AG04449 (cell line): Measurements from ENCODE around the gene IRAK3.
"Not testable (repeated sequence)": the region's sequence is repeated elsewhere in the genome, so short reads cannot be mapped to it uniquely, and the experiment has no call there.

Experiments used
- CTCF ChIA-PET: fragments of 350-600 bp; formaldehyde crosslinking; extraction: SDS; loops from one replicate; lab custom pipeline; 2021; ENCODE audit warnings: antibody characterized with exemption; lab: Yijun Ruan, JAX
- POLR2A ChIA-PET: fragments of 400-600, 350-600 bp; formaldehyde crosslinking; extraction: SDS; loops from one replicate; lab custom pipeline; 2020; ENCODE audit warnings: antibody characterized with exemption, inconsistent platforms; lab: Yijun Ruan, JAX
- DNase-seq: peaks from one replicate; pipeline ENCODE4 v3.0.0-alpha.2; 2010; ENCODE audit warnings: low read depth, low spot score
- H3K4me3 ChIP-seq: 2 replicates; pipeline ENCODE4 v1.5.1; 2011; ENCODE audit warnings: low read depth, mild to moderate bottlenecking, control low read depth, low read length
- TF ChIP-seq, protein P1 (sequence below): IDR thresholded peaks from one replicate; pipeline ENCODE4 v1.5.1; 2011; ENCODE audit warnings: mild to moderate bottlenecking, moderate library complexity, low read length, control low read depth, inconsistent platforms; ENCODE audit not compliant: insufficient read depth; ENCODE audit errors: missing control alignments

Gene IRAK3

DNA sequence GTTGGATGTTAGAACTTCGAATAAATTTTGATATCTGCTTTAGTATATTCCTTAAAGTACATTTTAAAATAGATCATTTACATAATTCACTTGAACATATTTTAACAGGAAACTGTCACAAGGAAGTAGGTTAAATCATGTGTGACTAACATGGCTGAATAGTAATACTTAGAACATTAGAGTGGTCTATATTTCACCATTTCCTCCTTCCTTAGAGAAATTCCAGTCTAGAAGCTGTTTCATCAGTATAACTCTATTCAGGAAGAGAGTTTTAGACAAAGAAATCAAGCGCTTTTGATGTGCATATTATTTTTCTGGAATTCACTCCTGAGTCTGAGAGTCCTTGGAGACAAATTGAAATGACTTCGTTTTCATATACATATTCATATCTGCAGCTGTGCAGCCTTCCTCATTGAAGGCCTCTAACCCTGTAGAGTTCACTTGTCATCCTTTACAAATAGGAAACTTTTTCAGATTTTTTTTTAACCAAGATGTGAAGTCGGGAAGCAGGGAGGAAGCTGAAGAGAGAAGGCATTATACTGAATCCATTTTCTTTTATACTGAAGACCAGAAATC lies 28.4 kb downstream of the IRAK3 start:
- DNase-seq = no peak
- no peak overlapping the region for H3K4me3 ChIP-seq
- TF ChIP-seq, protein P1, sequence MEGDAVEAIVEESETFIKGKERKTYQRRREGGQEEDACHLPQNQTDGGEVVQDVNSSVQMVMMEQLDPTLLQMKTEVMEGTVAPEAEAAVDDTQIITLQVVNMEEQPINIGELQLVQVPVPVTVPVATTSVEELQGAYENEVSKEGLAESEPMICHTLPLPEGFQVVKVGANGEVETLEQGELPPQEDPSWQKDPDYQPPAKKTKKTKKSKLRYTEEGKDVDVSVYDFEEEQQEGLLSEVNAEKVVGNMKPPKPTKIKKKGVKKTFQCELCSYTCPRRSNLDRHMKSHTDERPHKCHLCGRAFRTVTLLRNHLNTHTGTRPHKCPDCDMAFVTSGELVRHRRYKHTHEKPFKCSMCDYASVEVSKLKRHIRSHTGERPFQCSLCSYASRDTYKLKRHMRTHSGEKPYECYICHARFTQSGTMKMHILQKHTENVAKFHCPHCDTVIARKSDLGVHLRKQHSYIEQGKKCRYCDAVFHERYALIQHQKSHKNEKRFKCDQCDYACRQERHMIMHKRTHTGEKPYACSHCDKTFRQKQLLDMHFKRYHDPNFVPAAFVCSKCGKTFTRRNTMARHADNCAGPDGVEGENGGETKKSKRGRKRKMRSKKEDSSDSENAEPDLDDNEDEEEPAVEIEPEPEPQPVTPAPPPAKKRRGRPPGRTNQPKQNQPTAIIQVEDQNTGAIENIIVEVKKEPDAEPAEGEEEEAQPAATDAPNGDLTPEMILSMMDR = no peak
- CTCF ChIA-PET = interaction anchor here (1.0 kb wide), 1 partner anchor 18 kb away, joined by 4 read pairs; no protein-coding TSS in a partner anchor
- POLR2A ChIA-PET = no interaction called here

DNA sequence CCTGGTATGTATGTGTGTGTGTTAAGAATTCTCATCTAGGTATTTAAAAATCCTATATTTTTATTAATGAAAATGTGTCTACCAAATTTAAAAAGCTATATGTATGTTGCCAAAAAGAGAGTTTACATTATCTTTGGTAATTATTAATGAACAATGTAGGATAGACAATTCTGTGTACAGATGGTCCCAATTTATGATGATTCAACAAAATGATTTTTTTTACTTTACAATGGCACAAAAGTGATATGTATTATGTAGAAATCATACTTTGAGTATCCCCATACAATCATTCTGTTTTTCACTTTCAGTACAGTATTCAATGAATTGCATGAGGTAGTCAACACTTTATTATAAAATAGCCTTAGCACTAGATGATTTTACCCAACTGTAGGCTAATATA lies 39.4 kb downstream of the IRAK3 start:
- H3K4me3 ChIP-seq = no peak overlapping the region
- TF ChIP-seq, protein P1 = no peak
- CTCF ChIA-PET = no interaction called here
- DNase-seq = no peak
- POLR2A ChIA-PET = no interaction called here

DNA sequence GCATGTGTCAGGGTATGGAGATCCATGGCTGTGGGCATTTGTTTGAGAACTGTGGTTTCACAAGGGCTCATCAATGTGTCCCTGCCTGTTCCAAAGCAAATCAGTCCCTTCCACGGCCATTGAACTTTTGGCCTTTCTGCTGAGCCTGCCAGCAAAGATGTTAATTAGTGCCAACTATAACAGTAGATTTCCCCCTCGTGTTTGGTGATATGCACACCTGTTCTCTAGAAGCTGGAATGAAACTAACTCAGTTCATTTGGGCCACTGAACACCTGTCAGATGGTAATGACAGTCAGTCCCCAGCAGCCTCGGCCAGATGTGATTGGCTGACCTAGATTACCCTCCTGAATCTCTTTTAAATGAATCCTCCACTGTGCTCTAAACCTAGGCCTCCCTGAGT lies 43.2 kb downstream of the IRAK3 start:
- CTCF ChIA-PET = no interaction called here

DNA sequence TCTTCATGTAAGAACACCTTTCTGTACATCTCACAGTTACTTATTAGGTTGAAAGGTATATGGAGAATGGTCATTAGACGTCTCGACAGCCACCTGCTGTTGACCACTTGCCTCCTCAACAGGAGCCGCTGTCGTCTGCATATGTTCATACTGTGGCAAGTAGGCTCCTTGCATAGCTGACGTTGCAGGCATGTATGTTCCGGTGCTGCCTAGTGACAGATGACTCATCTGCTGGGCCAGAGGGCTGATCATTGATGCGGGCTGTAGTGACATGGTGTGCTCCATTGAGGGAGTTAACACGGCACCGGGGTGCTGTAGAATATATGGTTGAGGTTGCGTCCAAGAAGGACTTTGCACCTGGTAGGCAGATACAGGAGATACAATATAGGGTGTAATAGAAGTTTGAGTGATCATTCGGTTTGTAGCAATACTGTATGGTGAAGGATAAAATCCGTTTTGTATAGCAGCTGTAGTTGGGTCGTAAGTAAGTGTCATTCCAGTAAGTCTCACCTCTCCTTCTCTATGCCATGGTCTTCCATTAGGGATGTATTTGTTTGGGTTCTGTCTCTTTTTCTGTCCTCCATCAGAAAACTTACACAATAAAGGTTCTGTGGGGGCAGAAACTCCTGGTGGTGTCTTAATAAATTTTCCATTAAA lies 45.2 kb downstream of the IRAK3 start:
- not testable (repeated sequence) for H3K4me3 ChIP-seq, DNase-seq
- POLR2A ChIA-PET = interaction anchor here (1.3 kb wide), 1 partner anchor 65 kb away, joined by 4 read pairs; the partner anchor contains the start of gene TMBIM4
- CTCF ChIA-PET = interaction anchor here (0.6 to 2.9 kb wide), 2 partner anchors 65 to 175 kb away, joined by 4 to 7 read pairs; partner anchors contain the start of gene TMBIM4

More for the DNA sequence above, 43.2 kb downstream of the IRAK3 start:
- POLR2A ChIA-PET = no interaction called here
- DNase-seq = no peak
- no peak overlapping the region for H3K4me3 ChIP-seq
- TF ChIP-seq, protein P1 = no peak

DNA sequence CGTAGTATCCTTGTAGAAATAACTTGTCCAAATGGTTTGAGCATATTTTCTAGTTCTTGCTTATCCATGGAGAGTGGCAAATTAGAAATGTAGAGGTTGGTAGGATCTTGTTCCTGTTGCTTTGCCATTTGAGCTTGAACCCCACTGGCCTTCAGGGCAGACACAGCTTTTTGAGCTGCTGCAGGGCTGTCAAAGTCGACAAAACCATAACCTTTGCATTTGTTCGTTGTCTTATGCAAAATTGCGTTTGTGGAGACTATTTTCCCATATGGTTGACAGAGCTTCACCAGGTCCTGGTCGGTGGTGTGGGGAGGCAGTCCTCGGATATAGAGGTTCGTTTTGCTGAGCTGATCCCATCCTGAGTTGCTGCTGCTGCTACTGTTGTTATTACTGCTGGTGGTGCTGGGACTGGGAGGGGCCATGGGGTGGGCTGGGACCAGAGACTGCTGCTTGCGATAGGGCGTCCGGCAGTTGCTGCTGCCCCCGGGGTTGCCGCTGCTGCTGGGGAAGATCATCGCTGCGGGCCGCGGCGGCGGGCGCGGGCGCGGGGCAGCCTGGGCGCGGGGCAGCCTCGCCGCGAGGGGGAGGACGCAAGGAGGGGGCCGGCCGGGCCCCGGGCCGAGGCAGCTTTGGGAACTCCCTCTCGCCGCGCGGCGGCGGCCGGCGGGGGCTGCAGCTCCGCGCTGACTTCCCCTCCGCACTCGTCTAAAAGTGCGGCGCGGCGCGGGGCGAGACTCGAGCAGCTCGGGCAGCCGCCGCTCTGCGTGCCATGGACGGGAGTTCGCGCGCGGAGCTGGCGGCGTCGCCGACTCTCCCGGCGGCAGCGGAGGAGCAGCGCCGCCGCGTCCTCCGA lies 46.0 kb downstream of the IRAK3 start:
- not testable (repeated sequence) for DNase-seq
- ChIA-PET POLR2A (interaction anchor here (1.3 kb wide), 1 partner anchor 66 kb away, joined by 4 read pairs; the partner anchor contains the start of gene TMBIM4), CTCF (interaction anchor here (0.6 to 2.9 kb wide), 8 partner anchors 12 to 174 kb away, joined by 3 to 7 read pairs (median 4); partner anchors contain the start of gene TMBIM4)
- H3K4me3 ChIP-seq = peak overlapping the region; percentile 52

DNA sequence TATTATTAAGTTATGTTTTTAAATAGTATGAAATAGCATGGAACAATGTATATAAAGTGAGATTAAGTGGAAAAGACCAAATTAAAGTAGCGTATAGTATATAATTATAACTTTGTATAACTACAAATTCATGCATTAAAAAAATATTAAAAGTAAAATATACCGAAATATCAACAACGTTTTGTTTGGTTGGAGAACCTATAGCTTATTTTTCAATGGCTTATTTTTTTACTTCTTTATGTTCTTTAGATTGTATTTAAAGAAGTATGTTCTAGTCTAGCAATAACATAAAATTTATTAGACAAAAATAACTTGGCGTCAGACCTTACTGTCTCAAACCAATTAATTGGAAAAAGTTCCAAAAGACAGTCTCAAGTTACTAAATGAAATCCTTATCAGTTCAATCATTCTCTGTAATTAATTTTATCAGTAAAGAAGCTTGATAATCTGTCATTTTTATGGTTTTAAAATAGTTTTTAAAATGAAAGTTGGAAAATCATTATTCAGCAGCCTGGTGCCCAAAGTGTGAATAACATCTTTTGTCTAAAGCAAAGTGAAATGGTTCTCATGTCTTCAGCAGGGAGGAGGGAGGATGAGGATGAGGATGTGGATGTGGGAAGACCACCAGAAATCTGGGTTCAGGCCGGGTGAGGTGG lies 46.7 kb downstream of the IRAK3 start:
- TF ChIP-seq, protein P1 = no peak
- ChIA-PET POLR2A (interaction anchor here (1.3 kb wide), 1 partner anchor 66 kb away, joined by 4 read pairs; the partner anchor contains the start of gene TMBIM4), CTCF (interaction anchor here (0.7 to 2.9 kb wide), 6 partner anchors 11 to 76 kb away, joined by 3 to 7 read pairs (median 4); partner anchors contain the start of gene TMBIM4)
- peak overlapping the region; percentile 52 for H3K4me3 ChIP-seq
- no peak for DNase-seq

DNA sequence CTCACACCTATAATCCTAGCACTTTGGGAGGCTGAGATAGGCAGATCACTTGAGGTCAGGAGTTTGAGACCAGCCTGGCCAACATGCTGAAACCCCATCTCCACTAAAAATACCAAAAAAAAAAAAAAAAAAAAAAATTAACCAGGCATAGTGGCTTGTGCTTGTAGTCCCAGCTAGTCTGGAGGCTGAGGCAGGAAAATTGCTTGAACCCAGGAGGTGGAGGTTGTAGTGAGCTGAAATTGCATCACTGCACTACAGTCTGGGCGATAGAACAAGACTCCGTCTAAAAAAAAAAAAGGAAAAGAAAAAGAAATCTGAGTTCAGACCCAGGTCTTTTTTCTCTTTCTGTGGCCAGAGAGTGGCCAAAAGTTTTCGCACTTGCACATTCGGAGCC lies 47.3 kb downstream of the IRAK3 start:
- CTCF ChIA-PET = interaction anchor here (1.5 to 2.9 kb wide), 3 partner anchors 18 to 76 kb away, joined by 4 to 7 read pairs (median 7); partner anchors contain the start of gene TMBIM4
- H3K4me3 ChIP-seq, DNase-seq, POLR2A ChIA-PET: not testable (repeated sequence)
